ENCODE data around the gene RAD51B.

RAD51B gene

DNA sequence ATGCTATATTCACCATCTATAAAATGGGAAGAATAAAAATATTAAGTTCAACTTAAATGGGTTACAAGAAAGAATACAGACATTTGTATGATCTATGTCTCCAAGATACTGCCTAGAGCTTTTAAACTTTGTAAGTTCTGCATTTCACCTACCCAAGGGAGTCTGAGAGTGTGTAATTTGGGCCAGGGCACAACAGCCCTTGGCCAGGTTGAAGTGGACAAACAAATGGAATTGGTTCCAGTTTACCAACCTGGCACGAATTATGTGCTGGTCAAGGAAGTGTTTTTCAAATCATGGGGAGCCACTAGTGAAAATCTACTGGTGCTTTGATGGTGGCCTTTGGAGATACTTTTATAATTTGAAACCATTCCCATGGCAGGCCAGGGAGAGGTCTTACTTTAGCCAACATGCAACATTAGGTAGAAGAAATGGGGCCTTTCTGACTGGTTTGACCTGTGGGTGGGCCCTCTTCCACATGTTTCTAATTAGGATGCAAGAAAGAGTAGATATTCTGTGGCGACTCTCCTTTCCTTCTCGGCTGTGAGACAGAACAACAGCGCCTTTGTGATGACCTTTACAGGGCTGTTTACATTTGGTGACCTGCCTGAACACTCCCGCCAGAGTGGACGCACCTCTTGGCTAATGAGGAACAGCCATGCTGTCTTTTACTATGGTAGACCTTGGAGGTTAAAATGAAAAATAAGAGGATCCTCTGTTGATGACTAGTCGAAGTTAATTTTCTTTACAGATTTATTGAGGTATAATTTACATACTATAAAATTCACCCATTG, 496.7 kb downstream of the RAD51B start:
- peaks cover 4% of the 10 kb centered on the region for H3K4me1 ChIP-seq (ENCODE audit: control insufficient read depth, low read depth, low read length)
- no peaks in the 10 kb centered on the region for H3K79me2 ChIP-seq (ENCODE audit: control insufficient read depth, insufficient read depth, low read length)

DNA sequence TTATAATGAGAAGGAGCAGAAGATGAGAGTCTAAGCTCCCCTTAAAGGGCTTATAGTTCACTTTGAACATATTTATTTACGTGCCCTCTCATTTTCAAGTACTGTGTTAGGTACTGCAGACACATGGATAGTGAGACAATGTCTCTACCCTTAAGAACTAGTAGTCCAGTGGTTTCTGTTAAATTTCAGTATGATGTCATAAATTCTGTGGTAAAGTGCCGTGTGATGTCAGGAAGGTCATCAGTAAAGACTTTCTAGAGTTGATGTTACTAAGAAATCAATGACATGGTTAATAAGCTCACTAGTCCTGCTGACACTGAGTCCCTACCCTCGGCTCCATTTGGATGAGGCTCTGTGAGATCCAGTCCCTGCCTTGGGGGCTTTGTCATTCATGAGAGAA, 497.7 kb downstream of the RAD51B start:
- Histone ChIP-seq H4K8ac (ENCODE audit: low read depth, low read length) (no peak overlapping the region), H3K27ac (ENCODE audit: low read depth, low read length) (no peak overlapping the region), H3K23ac (ENCODE audit: low read length) (no peak overlapping the region), H3K27me3 (ENCODE audit: insufficient read depth, low read length, poor library complexity) (no peaks in the 10 kb centered on the region), H2BK5ac (ENCODE audit: low read length) (no peak overlapping the region), H3K18ac (ENCODE audit: low read length) (no peak overlapping the region), H3K79me2 (ENCODE audit: control insufficient read depth, insufficient read depth, low read length) (no peaks in the 10 kb centered on the region), H3K4ac (ENCODE audit: low read depth, low read length) (no peak overlapping the region), H2BK120ac (ENCODE audit: low read depth, low read length) (no peak overlapping the region), H3K4me1 (ENCODE audit: control insufficient read depth, low read depth, low read length) (peaks cover 6% of the 10 kb centered on the region), H3K79me1 (ENCODE audit: low read length) (no peaks in the 10 kb centered on the region), H3K4me3 (ENCODE audit: low read length) (no peak overlapping the region), H3K4me2 (ENCODE audit: low read length) (no peak overlapping the region), H3K9ac (ENCODE audit: low read length) (no peak overlapping the region), H2BK15ac (replicated peaks; ENCODE audit: low read depth) (no peak overlapping the region), H3K36me3 (ENCODE audit: control insufficient read depth, insufficient read depth, low read length) (no peaks in the 10 kb centered on the region), H3K56ac (ENCODE audit: low read length) (no peak overlapping the region), H2AK5ac (ENCODE audit: low read length) (no peak overlapping the region), H4K5ac (ENCODE audit: low read length) (no peak overlapping the region)
- WGBS (ENCODE audit: extremely low coverage, insufficient coverage, low lambda C conversion rate): no CpG with 5 or more reads among the region's 3 CpGs
- no peak for DNase-seq

More for the DNA sequence above, 496.7 kb downstream of the RAD51B start:
- H4K5ac ChIP-seq (ENCODE audit: low read length): no peak overlapping the region
- H3K4me2 ChIP-seq (ENCODE audit: low read length): no peak overlapping the region
- H3K23ac ChIP-seq (ENCODE audit: low read length): no peak overlapping the region
- no peak overlapping the region for H3K27ac ChIP-seq (ENCODE audit: low read depth, low read length)
- H3K9ac ChIP-seq (ENCODE audit: low read length): no peak overlapping the region
- H3K27me3 ChIP-seq (ENCODE audit: insufficient read depth, low read length, poor library complexity): no peaks in the 10 kb centered on the region
- H3K18ac ChIP-seq (ENCODE audit: low read length): no peak overlapping the region
- H3K4me3 ChIP-seq (ENCODE audit: low read length): no peak overlapping the region
- no peak overlapping the region for H2BK5ac ChIP-seq (ENCODE audit: low read length)
- H2BK120ac ChIP-seq (ENCODE audit: low read depth, low read length): no peak overlapping the region
- H2BK15ac ChIP-seq (replicated peaks; ENCODE audit: low read depth): no peak overlapping the region
- H3K4ac ChIP-seq (ENCODE audit: low read depth, low read length): no peak overlapping the region
- no peak overlapping the region for H3K56ac ChIP-seq (ENCODE audit: low read length)
- H2AK5ac ChIP-seq (ENCODE audit: low read length): no peak overlapping the region
- H4K8ac ChIP-seq (ENCODE audit: low read depth, low read length): no peak overlapping the region
- H3K79me1 ChIP-seq (ENCODE audit: low read length): no peaks in the 10 kb centered on the region
- H3K36me3 ChIP-seq (ENCODE audit: control insufficient read depth, insufficient read depth, low read length): no peaks in the 10 kb centered on the region
- WGBS (ENCODE audit: extremely low coverage, insufficient coverage, low lambda C conversion rate): no CpG with 5 or more reads among the region's 7 CpGs
- DNase-seq: no peak

DNA sequence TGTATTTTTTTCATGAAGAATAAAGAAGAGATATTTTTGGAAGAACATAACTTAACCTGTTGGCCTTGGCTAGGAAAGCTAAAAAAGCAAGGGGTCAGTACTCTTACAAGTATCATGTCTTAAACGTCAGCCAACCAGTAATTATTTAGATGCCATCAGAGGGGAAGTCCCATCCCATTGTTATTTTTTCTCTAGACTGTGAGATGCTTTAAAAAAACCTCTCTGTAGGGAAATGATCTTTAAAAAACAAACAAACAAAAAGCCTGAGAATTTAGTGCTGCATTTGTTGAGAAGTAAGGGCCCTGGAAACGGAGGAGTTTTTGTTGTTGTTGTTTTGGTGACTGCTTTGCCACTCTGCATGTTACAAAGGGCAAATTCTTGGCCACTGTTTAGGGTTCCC, 499.2 kb downstream of the RAD51B start:
- Histone ChIP-seq H3K4me1 (ENCODE audit: control insufficient read depth, low read depth, low read length) (peaks cover 3% of the 10 kb centered on the region), H3K27me3 (ENCODE audit: insufficient read depth, low read length, poor library complexity) (no peaks in the 10 kb centered on the region), H3K79me2 (ENCODE audit: control insufficient read depth, insufficient read depth, low read length) (no peaks in the 10 kb centered on the region), H3K4me3 (ENCODE audit: low read length) (no peak overlapping the region), H3K4ac (ENCODE audit: low read depth, low read length) (no peak overlapping the region), H2BK120ac (ENCODE audit: low read depth, low read length) (no peak overlapping the region), H4K8ac (ENCODE audit: low read depth, low read length) (no peak overlapping the region), H2BK15ac (replicated peaks; ENCODE audit: low read depth) (no peak overlapping the region), H3K27ac (ENCODE audit: low read depth, low read length) (no peak overlapping the region), H4K5ac (ENCODE audit: low read length) (no peak overlapping the region), H3K18ac (ENCODE audit: low read length) (no peak overlapping the region), H2AK5ac (ENCODE audit: low read length) (no peak overlapping the region), H3K79me1 (ENCODE audit: low read length) (no peaks in the 10 kb centered on the region), H3K9ac (ENCODE audit: low read length) (no peak overlapping the region), H3K23ac (ENCODE audit: low read length) (no peak overlapping the region), H3K4me2 (ENCODE audit: low read length) (no peak overlapping the region), H2BK5ac (ENCODE audit: low read length) (no peak overlapping the region), H3K36me3 (ENCODE audit: control insufficient read depth, insufficient read depth, low read length) (no peaks in the 10 kb centered on the region), H3K56ac (ENCODE audit: low read length) (no peak overlapping the region)
- no peak for DNase-seq
- no CpG with 5 or more reads among the region's 2 CpGs for WGBS (ENCODE audit: extremely low coverage, insufficient coverage, low lambda C conversion rate)

DNA sequence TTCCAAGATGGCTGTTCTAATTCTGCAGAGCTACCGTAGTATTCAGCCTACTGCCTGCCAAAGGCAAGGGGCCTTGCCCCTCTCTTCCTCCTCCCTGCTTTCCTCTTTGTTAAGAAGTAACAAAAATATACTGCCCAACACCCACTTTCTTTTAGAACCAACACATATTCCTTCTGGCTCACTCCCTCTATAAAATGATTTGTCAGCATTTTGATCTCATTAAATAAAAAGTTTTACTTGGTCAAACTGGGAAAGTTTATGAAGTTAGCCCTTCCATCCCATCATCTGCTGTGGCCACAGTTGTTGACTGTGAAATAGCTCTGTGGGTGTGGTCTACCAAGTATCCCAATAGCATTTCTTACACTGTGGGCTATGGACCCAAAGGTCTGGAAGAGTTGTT, 500.9 kb downstream of the RAD51B start:
- H2BK15ac ChIP-seq (replicated peaks; ENCODE audit: low read depth): no peak overlapping the region
- H2BK120ac ChIP-seq (ENCODE audit: low read depth, low read length): no peak overlapping the region
- WGBS (ENCODE audit: extremely low coverage, insufficient coverage, low lambda C conversion rate): no CpG with 5 or more reads among the region's 1 CpG

DNA sequence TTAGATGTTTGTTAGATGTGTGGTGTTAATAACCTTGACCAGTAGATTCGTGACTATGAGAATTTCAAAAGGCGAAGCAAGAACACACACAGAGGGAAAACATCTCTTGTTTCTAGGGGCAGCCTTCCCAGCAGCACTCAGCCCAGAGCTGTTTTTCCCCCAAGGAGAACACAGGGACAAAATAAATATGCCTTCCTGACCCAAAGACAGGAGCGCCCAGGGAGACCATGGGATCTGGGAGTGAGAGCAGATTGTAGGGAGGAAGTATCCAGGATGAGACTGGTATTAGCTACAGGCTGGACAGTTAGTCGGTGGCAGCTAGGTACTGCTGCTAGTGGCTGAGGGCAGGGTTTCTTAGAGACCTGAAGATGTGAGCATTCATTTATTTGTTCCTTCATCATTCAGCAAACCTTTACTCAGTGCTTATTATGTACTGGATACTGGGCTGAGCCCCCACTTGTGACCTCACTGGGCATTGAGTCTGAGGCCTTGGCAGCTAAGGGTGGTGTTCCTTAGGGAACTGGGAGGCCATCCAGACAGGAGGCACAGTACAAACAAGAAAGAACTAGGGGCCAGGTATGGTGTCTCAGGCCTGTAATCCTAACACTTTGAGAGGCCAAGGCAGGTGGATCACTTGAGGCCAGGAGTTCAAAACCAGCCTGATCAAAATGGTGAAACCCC, 503.5 kb downstream of the RAD51B start:
- H2BK120ac ChIP-seq (ENCODE audit: low read depth, low read length): no peak overlapping the region
- no peaks in the 10 kb centered on the region for H3K27me3 ChIP-seq (ENCODE audit: insufficient read depth, low read length, poor library complexity)
- no peak overlapping the region for H3K9ac ChIP-seq (ENCODE audit: low read length)
- no peaks in the 10 kb centered on the region for H3K79me2 ChIP-seq (ENCODE audit: control insufficient read depth, insufficient read depth, low read length)
- H2BK15ac ChIP-seq (replicated peaks; ENCODE audit: low read depth): no peak overlapping the region
- no peaks in the 10 kb centered on the region for H3K36me3 ChIP-seq (ENCODE audit: control insufficient read depth, insufficient read depth, low read length)
- no peak overlapping the region for H3K23ac ChIP-seq (ENCODE audit: low read length)
- H3K79me1 ChIP-seq (ENCODE audit: low read length): no peaks in the 10 kb centered on the region
- peaks cover 3% of the 10 kb centered on the region for H3K4me1 ChIP-seq (ENCODE audit: control insufficient read depth, low read depth, low read length)
- H3K27ac ChIP-seq (ENCODE audit: low read depth, low read length): no peak overlapping the region
- H3K18ac ChIP-seq (ENCODE audit: low read length): no peak overlapping the region
- no peak overlapping the region for H4K8ac ChIP-seq (ENCODE audit: low read depth, low read length)
- no peak overlapping the region for H3K4me3 ChIP-seq (ENCODE audit: low read length)
- DNase-seq: no peak
- H3K4me2 ChIP-seq (ENCODE audit: low read length): no peak overlapping the region
- no CpG with 5 or more reads among the region's 4 CpGs for WGBS (ENCODE audit: extremely low coverage, insufficient coverage, low lambda C conversion rate)
- H3K4ac ChIP-seq (ENCODE audit: low read depth, low read length): no peak overlapping the region
- no peak overlapping the region for H4K5ac ChIP-seq (ENCODE audit: low read length)
- no peak overlapping the region for H2AK5ac ChIP-seq (ENCODE audit: low read length)
- H2BK5ac ChIP-seq (ENCODE audit: low read length): no peak overlapping the region
- H3K56ac ChIP-seq (ENCODE audit: low read length): no peak overlapping the region

More for the DNA sequence above, 500.9 kb downstream of the RAD51B start:
- H3K18ac ChIP-seq (ENCODE audit: low read length): no peak overlapping the region
- H3K36me3 ChIP-seq (ENCODE audit: control insufficient read depth, insufficient read depth, low read length): no peaks in the 10 kb centered on the region
- no peak overlapping the region for H3K9ac ChIP-seq (ENCODE audit: low read length)
- H3K79me1 ChIP-seq (ENCODE audit: low read length): no peaks in the 10 kb centered on the region
- H3K23ac ChIP-seq (ENCODE audit: low read length): no peak overlapping the region
- H3K4me1 ChIP-seq (ENCODE audit: control insufficient read depth, low read depth, low read length): peaks cover 3% of the 10 kb centered on the region
- no peak overlapping the region for H3K4ac ChIP-seq (ENCODE audit: low read depth, low read length)
- H2AK5ac ChIP-seq (ENCODE audit: low read length): no peak overlapping the region
- no peak overlapping the region for H3K27ac ChIP-seq (ENCODE audit: low read depth, low read length)
- no peaks in the 10 kb centered on the region for H3K79me2 ChIP-seq (ENCODE audit: control insufficient read depth, insufficient read depth, low read length)
- no peak overlapping the region for H3K4me2 ChIP-seq (ENCODE audit: low read length)
- no peak for DNase-seq
- no peak overlapping the region for H2BK5ac ChIP-seq (ENCODE audit: low read length)
- no peak overlapping the region for H4K5ac ChIP-seq (ENCODE audit: low read length)
- no peak overlapping the region for H3K56ac ChIP-seq (ENCODE audit: low read length)
- no peaks in the 10 kb centered on the region for H3K27me3 ChIP-seq (ENCODE audit: insufficient read depth, low read length, poor library complexity)
- H4K8ac ChIP-seq (ENCODE audit: low read depth, low read length): no peak overlapping the region
- no peak overlapping the region for H3K4me3 ChIP-seq (ENCODE audit: low read length)
